H1 (cell line): ENCODE data around the gene HMCN2. TPM values are rescaled to one million over a fixed set of nuclear protein-coding genes. Genes with fewer than 3 reads are reported as not detected.

Experiments
- CTCF ChIA-PET: fragments of 300-600 bp; sonication (Branson Sonifier 250); formaldehyde crosslinking; loops from one replicate; lab custom pipeline; 2021; ENCODE audit not compliant: partially characterized antibody; lab: Charles Lee
- POLR2A ChIA-PET: fragments of 300-600 bp; sonication (Branson Sonifier 250); formaldehyde crosslinking; loops from one replicate; lab custom pipeline; 2021; ENCODE audit warnings: inconsistent platforms; ENCODE audit not compliant: partially characterized antibody; lab: Charles Lee
- DNase-seq, 2 experiments: peaks; one replicate each; pipeline versions ENCODE4 v3.0.0 to v3.0.0-alpha.2; 2010 to 2022; ENCODE audit warnings: low spot score in 2 of 2, low read depth in 1 of 2, mixed read lengths in 1 of 2
- FAIRE-seq: peaks from 2 replicates; lab custom pipeline; 2011; peaks lifted over from hg19 to GRCh38; lab: Jason Lieb, UNC
- H2AFZ ChIP-seq: 2 replicates; pipeline ENCODE4 v1.8.1; 2012; ENCODE audit warnings: low read length, inconsistent platforms
- H2AK5ac ChIP-seq: 2 replicates; pipeline ENCODE4 v1.6.1; 2013; ENCODE audit warnings: low read depth, low read length
- H2BK120ac ChIP-seq: replicated peaks from 2 replicates; pipeline ENCODE3; 2013; ENCODE audit warnings: low read depth, low read length, inconsistent platforms
- H2BK12ac ChIP-seq: 2 replicates; pipeline ENCODE4 v1.6.1; 2013; ENCODE audit warnings: low read depth, low read length
- H2BK15ac ChIP-seq: 2 replicates; pipeline ENCODE4 v1.6.1; 2013; ENCODE audit warnings: low read length
- H2BK20ac ChIP-seq: 2 replicates; pipeline ENCODE4 v1.6.1; 2013; ENCODE audit warnings: low read length
- H2BK5ac ChIP-seq: 2 replicates; pipeline ENCODE4 v1.6.1; 2013; ENCODE audit warnings: low read depth, low read length
- H3K14ac ChIP-seq: 2 replicates; pipeline ENCODE4 v1.6.1; 2013; ENCODE audit warnings: inconsistent platforms; ENCODE audit not compliant: insufficient read length
- H3K18ac ChIP-seq: 2 replicates; pipeline ENCODE4 v1.6.1; 2013; ENCODE audit warnings: low read length; ENCODE audit errors: extremely low read depth
- H3K23ac ChIP-seq: 2 replicates; pipeline ENCODE4 v1.6.1; 2013; ENCODE audit warnings: inconsistent platforms; ENCODE audit not compliant: insufficient read length
- H3K23me2 ChIP-seq: 2 replicates; pipeline ENCODE4 v1.6.1; 2013; ENCODE audit warnings: low read depth, low read length
- H3K27ac ChIP-seq: 2 replicates; pipeline ENCODE4 v1.6.1; 2011; ENCODE audit warnings: low read depth, low read length, inconsistent platforms
- H3K27me3 ChIP-seq, 4 experiments: replicated peaks in 1 of 4; 1 replicate in 1 of 4; 2 replicates in 3 of 4; pipeline versions ENCODE4 v1.6.1 to v1.8.1; 2011 to 2013; ENCODE audit warnings: low read length in 3 of 4, mild to moderate bottlenecking in 3 of 4, inconsistent platforms in 2 of 4, mixed read lengths in 2 of 4, moderate library complexity in 1 of 4; ENCODE audit not compliant: control insufficient read depth in 3 of 4, insufficient read depth in 3 of 4; ENCODE audit errors: extremely low read depth in 1 of 4
- H3K36me3 ChIP-seq, 4 experiments: 2 replicates each; pipeline versions ENCODE4 v1.6.1 to v1.8.1; 2011 to 2013; ENCODE audit warnings: mild to moderate bottlenecking in 4 of 4, low read length in 3 of 4, moderate library complexity in 2 of 4, control low read depth in 1 of 4, inconsistent platforms in 1 of 4; ENCODE audit not compliant: insufficient read depth in 4 of 4, control insufficient read depth in 2 of 4
- H3K4ac ChIP-seq: replicated peaks from 2 replicates; pipeline ENCODE3; 2013; ENCODE audit warnings: low read length, low read depth, mixed read lengths, inconsistent platforms; ENCODE audit not compliant: insufficient read length
- H3K4me1 ChIP-seq, 4 experiments: replicated peaks in 1 of 4; 1 replicate in 1 of 4; 2 replicates in 3 of 4; pipeline versions ENCODE4 v1.6.1 to v1.8.1; 2011 to 2013; ENCODE audit warnings: low read length in 3 of 4, inconsistent platforms in 2 of 4, mixed read lengths in 1 of 4; ENCODE audit not compliant: insufficient read depth in 4 of 4, control insufficient read depth in 3 of 4
- H3K4me2 ChIP-seq, 2 experiments: 2 replicates each; pipeline versions ENCODE4 v1.6.1 to v1.8.1; 2011 to 2013; ENCODE audit warnings: low read depth in 2 of 2, low read length in 2 of 2, control low read depth in 1 of 2, inconsistent platforms in 1 of 2, mild to moderate bottlenecking in 1 of 2; ENCODE audit not compliant: insufficient read depth in 1 of 2
- H3K4me3 ChIP-seq, 4 experiments: fragments of 200-600, 300-600 bp in 1 of 4; sonication (generic), shearing (Covaris generic), sonication (Bioruptor Twin) in 1 of 4; 2 replicates each; pipeline versions ENCODE4 v1.5.1 to v1.8.1; 2011 to 2016; ENCODE audit warnings: low read length in 4 of 4, low read depth in 3 of 4, control low read depth in 2 of 4, inconsistent platforms in 2 of 4, mild to moderate bottlenecking in 2 of 4, mixed read lengths in 1 of 4, moderate library complexity in 1 of 4; ENCODE audit not compliant: insufficient read depth in 2 of 4; ENCODE audit errors: extremely low read depth in 1 of 4
- H3K56ac ChIP-seq: replicated peaks from 2 replicates; pipeline ENCODE3; 2013; ENCODE audit warnings: low read depth, mild to moderate bottlenecking, mixed read lengths, low read length, inconsistent platforms; ENCODE audit not compliant: insufficient read length
- H3K79me1 ChIP-seq: 2 replicates; pipeline ENCODE4 v1.6.1; 2013; ENCODE audit warnings: low read depth, low read length, control low read depth
- H3K79me2 ChIP-seq, 2 experiments: 2 replicates each; pipeline versions ENCODE4 v1.6.1 to v1.8.1; 2012 to 2013; ENCODE audit warnings: low read length in 2 of 2, mild to moderate bottlenecking in 2 of 2, inconsistent platforms in 1 of 2; ENCODE audit not compliant: insufficient read depth in 2 of 2, control insufficient read depth in 1 of 2
- H3K9ac ChIP-seq, 4 experiments: replicated peaks in 1 of 4; 1 replicate in 1 of 4; 2 replicates in 3 of 4; pipeline versions ENCODE4 v1.6.1 to v1.8.1; 2011 to 2013; ENCODE audit warnings: low read depth in 3 of 4, low read length in 3 of 4, control low read depth in 2 of 4, mild to moderate bottlenecking in 2 of 4, moderate library complexity in 2 of 4, inconsistent platforms in 1 of 4; ENCODE audit errors: extremely low read depth in 1 of 4
- H3K9me3 ChIP-seq, 2 experiments: 2 replicates each; pipeline versions ENCODE4 v1.6.1 to v1.8.1; 2012 to 2013; ENCODE audit warnings: mild to moderate bottlenecking in 2 of 2, moderate library complexity in 2 of 2, control low read depth in 1 of 2, inconsistent platforms in 1 of 2, low read depth in 1 of 2, low read length in 1 of 2, mixed read lengths in 1 of 2; ENCODE audit not compliant: insufficient read depth in 2 of 2
- H4K20me1 ChIP-seq, 2 experiments: replicated peaks in 1 of 2; 2 replicates each; pipeline versions ENCODE3 to v1.8.1; 2011 to 2013; ENCODE audit warnings: inconsistent platforms in 2 of 2, low read length in 2 of 2, mild to moderate bottlenecking in 1 of 2; ENCODE audit not compliant: insufficient read depth in 2 of 2, control insufficient read depth in 1 of 2
- H4K5ac ChIP-seq: 2 replicates; pipeline ENCODE4 v1.6.1; 2013; ENCODE audit warnings: low read length, low read depth, mixed read lengths, inconsistent platforms; ENCODE audit not compliant: insufficient read length
- H4K8ac ChIP-seq: 2 replicates; pipeline ENCODE4 v1.8.0; 2013; ENCODE audit warnings: mild to moderate bottlenecking, moderate library complexity, low read length, inconsistent platforms; ENCODE audit not compliant: insufficient read depth; ENCODE audit errors: extremely low read depth
- H4K91ac ChIP-seq: replicated peaks from 2 replicates; pipeline ENCODE3; 2013; ENCODE audit warnings: low read length, mixed read lengths, inconsistent platforms; ENCODE audit not compliant: insufficient read length
- BRCA1 ChIP-seq: IDR thresholded peaks from 2 replicates; pipeline ENCODE4 v1.6.1; 2012; ENCODE audit warnings: low read depth, low read length, improper control_type of control experiment
- CBX5 ChIP-seq: fragments of 300-800, 300-1000 bp; sonication (generic); IDR thresholded peaks from 2 replicates; pipeline ENCODE4 v1.7.1; 2016; ENCODE audit warnings: antibody characterized with exemption, low read length, low read depth
- CHD2 ChIP-seq: IDR thresholded peaks from 2 replicates; pipeline ENCODE4 v1.6.1; 2012; ENCODE audit warnings: low read length, improper control_type of control experiment
- EZH2 ChIP-seq: fragments of 200-600 bp; sonication (generic); IDR thresholded peaks from 2 replicates; pipeline ENCODE4 v1.7.1; 2012; ENCODE audit warnings: low read depth, mild to moderate bottlenecking, moderate library complexity, low read length, inconsistent platforms; ENCODE audit not compliant: severe bottlenecking
- KDM4A ChIP-seq: IDR thresholded peaks from one replicate; pipeline ENCODE4 v1.7.1; 2012; ENCODE audit warnings: low read depth, mild to moderate bottlenecking, moderate library complexity, low read length, inconsistent platforms; ENCODE audit not compliant: severe bottlenecking
- KDM5A ChIP-seq: fragments of 200-600 bp; IDR thresholded peaks from 2 replicates; pipeline ENCODE4 v1.7.1; 2012; ENCODE audit warnings: mild to moderate bottlenecking, low read length, inconsistent platforms, mixed read lengths
- RNF2 ChIP-seq: fragments of 200-900, 300-1000 bp; sonication (generic); IDR thresholded peaks from 2 replicates; pipeline ENCODE4 v1.7.1; 2016; ENCODE audit warnings: borderline replicate concordance, low read depth, mild to moderate bottlenecking, antibody characterized with exemption, low read length; ENCODE audit not compliant: poor library complexity, severe bottlenecking; ENCODE audit errors: missing control alignments
- RXRA ChIP-seq: IDR thresholded peaks from 2 replicates; pipeline ENCODE4 v1.6.1; 2011; ENCODE audit warnings: low read depth, mild to moderate bottlenecking, low read length, moderate library complexity; ENCODE audit not compliant: insufficient read depth
- SAP30 ChIP-seq: fragments of 300-600 bp; sonication (generic); IDR thresholded peaks from 2 replicates; pipeline ENCODE4 v1.7.1; 2012; ENCODE audit warnings: low read length, moderate library complexity, mild to moderate bottlenecking, inconsistent platforms; ENCODE audit not compliant: insufficient read depth, insufficient replicate concordance
- SIRT6 ChIP-seq: IDR thresholded peaks from one replicate; pipeline ENCODE4 v1.7.1; 2012; ENCODE audit warnings: low read length, inconsistent platforms
- TEAD4 ChIP-seq: IDR thresholded peaks from 2 replicates; pipeline ENCODE4 v1.6.1; 2012; ENCODE audit warnings: low read depth, low read length, inconsistent platforms, mixed read lengths
- USF2 ChIP-seq: IDR thresholded peaks from 2 replicates; pipeline ENCODE4 v1.6.1; 2011; ENCODE audit warnings: low read length, improper control_type of control experiment
- WGBS, 2 experiments: shearing (Covaris generic) in 1 of 2; methylation state at CpG; one replicate each; pipeline versions ENCODE4 v1.1.6 to v1.1.7; 2013 to 2015; ENCODE audit warnings: low lambda C conversion rate in 2 of 2, mixed read lengths in 2 of 2, inconsistent platforms in 1 of 2, low coverage in 1 of 2, missing lambda C conversion rate in 1 of 2; ENCODE audit not compliant: insufficient replicate concordance in 2 of 2, insufficient coverage in 1 of 2, insufficient read length in 1 of 2; ENCODE audit errors: extremely low coverage in 1 of 2, missing lambda C conversion rate in 1 of 2; 5-methylcytosine and 5-hydroxymethylcytosine counted together
- polyA plus RNA-seq, 7 experiments: library from polyadenylated mRNA; depleted of rRNA in 3 of 7; stranded (reverse) in 5 of 7; unstranded in 2 of 7; fragments of >200 nt in 5 of 7; fragments of 200-250 nt in 2 of 7; gene quantifications; 1 replicate in 5 of 7; 2 replicates in 1 of 7; 4 replicates in 1 of 7; pipeline versions ENCODE4 v1.2.1 to v1.2.3, GENCODE V29; 2011 to 2013; ENCODE audit warnings: missing spikeins in 2 of 7, mixed read lengths in 2 of 7
- total RNA-seq: library from RNA; stranded (reverse); fragmentation: NEBNext Ultra II Directional; extraction: Animal tissue kit (Norgen Biotek cat#: 25700); gene quantifications from 2 replicates; pipeline ENCODE4 v1.2.1, GENCODE V29; 2021

HMCN2 gene
- total and polyA plus RNA-seq, 2 of the 8 experiments (the other 6 are each of a cell fraction or from before 2014, with no cell fraction given) = 5.0 to 9.1 TPM

DNA sequence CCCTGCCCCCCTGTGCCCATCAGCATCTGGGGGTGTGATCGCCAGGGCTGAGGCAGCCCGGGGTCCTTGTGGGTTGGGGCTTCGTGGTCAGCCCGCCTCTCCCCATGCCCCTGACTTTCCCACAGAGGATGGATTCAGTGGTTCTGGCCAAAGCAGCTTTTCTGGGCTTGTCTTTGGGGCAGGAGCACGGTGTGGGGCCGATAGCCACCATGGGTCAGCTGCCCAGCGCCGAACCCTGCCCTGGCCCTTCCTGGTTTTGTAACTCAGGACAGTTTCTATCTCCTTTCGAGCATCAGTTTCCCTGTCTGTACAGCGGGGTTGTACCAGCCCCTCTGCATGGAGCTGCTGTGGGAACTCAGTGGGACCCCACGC, 77.1 kb downstream of the HMCN2 start:
- no peak for DNase-seq
- Histone ChIP-seq H3K4me3 (no peak overlapping the region), H3K79me2 (0 out of 4 replicates have a peak, but pooled peaks cover 0 to 3% of the 10 kb centered on the region in 2 experiments), H2AFZ (no peak overlapping the region), H3K56ac (no peak overlapping the region), H2AK5ac (no peak overlapping the region), H3K9me3 (no peaks in the 10 kb centered on the region), H3K27ac (no peak overlapping the region), H3K9ac (no peak overlapping the region), H3K4me1 (peaks cover 0 to 12% (median 6%) of the 10 kb centered on the region in 4 experiments; a peak in 4 of 7 replicates), H4K5ac (no peak overlapping the region), H3K23me2 (peaks cover 15% of the 10 kb centered on the region), H3K4me2 (no peak overlapping the region), H2BK20ac (no peak overlapping the region), H4K20me1 (peaks cover 0 to 17% of the 10 kb centered on the region in 2 experiments), H3K27me3 (no peaks in the 10 kb centered on the region), H2BK15ac (no peak overlapping the region), H2BK12ac (0 out of 2 replicates have a peak overlapping the region, but pooled peaks have one; percentile 50), H3K4ac (no peak overlapping the region), H4K8ac (peak overlapping the region; percentile 18; the same call in 1 of the 2 replicates), H3K14ac (no peak overlapping the region), H2BK5ac (no peak overlapping the region), H3K36me3 (no peaks in the 10 kb centered on the region; a peak in 1 of 8 replicates), H3K23ac (no peak overlapping the region), H3K18ac (no peak overlapping the region; the same call in 1 of the 2 replicates), H3K79me1 (peaks cover 10% of the 10 kb centered on the region), H4K91ac (no peak overlapping the region), H2BK120ac (no peak overlapping the region)
- FAIRE-seq = no peak
- 88% methylated on average over 11 of the region's 11 CpGs; no CpG with 5 or more reads in 1 of the 2 experiments for WGBS, 2 experiments
- POLR2A ChIA-PET = no interaction called here
- CTCF ChIA-PET = interaction anchor here (0.7 to 6.1 kb wide), 22 partner anchors 8 to 562 kb away, joined by 3 to 63 read pairs (median 4); no protein-coding TSS in a partner anchor
- TF ChIP-seq RXRA (no peak), KDM4A (no peak), CBX5 (no peak), KDM5A (no peak), USF2 (no peak), SIRT6 (no peak), BRCA1 (no peak), SAP30 (no peak), RNF2 (no peak), CHD2 (no peak), TEAD4 (no peak), EZH2 (no peak)
